Measurements from ENCODE around the gene TRMT44. TPM values are rescaled to one million over a fixed set of nuclear protein-coding genes. Genes with fewer than 3 reads are reported as not detected.

TRMT44 gene
- total RNA-seq, 4 donors from 2014 or later: 30.8 to 60.0 (median 46.1) TPM

DNA sequence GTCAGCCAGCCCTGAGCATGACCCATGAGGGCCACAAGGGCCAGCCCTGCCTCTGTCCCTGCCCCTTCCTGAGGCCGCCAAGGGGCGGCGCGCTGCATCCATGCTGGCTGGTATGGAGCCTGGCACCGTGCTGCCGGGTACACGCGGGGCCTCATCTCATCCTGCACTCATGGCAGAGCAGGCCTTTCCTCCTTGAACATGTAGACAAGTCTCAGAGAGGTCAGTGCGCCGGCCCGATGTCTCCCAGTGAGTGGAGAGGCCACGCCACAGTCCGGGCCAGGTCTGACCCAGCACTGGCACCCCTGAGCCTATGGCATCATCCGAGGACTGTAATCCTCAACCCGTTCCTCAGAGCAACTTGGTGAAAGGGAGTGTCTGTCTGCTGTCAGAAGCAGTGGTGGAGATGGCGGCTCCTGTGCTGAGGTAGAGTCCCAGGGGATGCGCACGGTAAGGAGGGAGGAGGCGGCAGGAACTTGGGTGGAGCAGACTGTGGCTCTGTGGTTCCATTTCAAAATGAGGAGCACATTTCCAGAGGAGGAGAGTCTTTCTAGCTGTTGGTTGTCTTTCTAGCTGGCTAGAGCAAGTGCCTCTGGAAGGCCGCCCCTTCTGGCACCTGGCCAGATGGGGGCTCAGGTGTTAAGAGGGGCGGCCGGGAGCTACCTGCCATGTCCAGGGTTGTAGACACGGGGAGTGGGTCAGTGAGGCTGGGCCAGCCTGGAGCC is 32.8 kb downstream of the TRMT44 start:
- no peaks in the 10 kb centered on the region for H3K27me3 ChIP-seq
- peaks cover 55% of the 10 kb centered on the region for H3K36me3 ChIP-seq
- H3K4me1 ChIP-seq: peaks cover 18% of the 10 kb centered on the region
- TF ChIP-seq POLR2AphosphoS5 (IDR thresholded peaks at IDR 0.05) (no peak), CTCF (IDR thresholded peaks at IDR 0.05) (no peak), EP300 (IDR thresholded peaks at IDR 0.05) (no peak), POLR2A (IDR thresholded peaks at IDR 0.05) (no peak)
- 81% methylated on average over 5 of the region's 23 CpGs for WGBS
- no peak for DNase-seq (ENCODE audit: low spot score in 2 of 2)
- no peaks in the 10 kb centered on the region for H3K9me3 ChIP-seq
- H3K4me3 ChIP-seq: no peak overlapping the region
- no peak overlapping the region for H3K27ac ChIP-seq

GRCh38 chr4:8473920-8474590 is 33.5 kb downstream of the TRMT44 start:
- 86% methylated on average over 9 of the region's 20 CpGs for WGBS
- no peak overlapping the region for H3K4me3 ChIP-seq
- peaks cover 51% of the 10 kb centered on the region for H3K36me3 ChIP-seq

DNA sequence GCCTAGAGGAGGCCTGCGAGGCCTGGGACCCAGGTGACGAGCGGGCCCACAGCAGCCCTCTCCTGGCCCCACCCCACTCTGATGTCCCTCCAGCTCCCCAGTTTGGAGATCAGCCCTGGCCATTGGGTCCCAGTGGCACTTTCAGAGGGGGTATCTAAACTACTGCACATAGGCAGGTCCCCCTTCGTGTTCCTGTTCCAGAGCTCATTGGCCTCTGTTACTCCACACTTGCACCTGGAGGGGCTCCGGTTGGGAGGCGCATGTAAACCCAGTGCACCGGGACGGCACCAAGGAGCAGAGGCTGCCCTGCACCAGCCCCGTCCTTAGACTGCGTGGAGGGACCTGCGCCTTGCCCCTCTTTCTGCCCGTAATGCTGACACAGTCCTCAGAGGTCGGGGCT is 34.3 kb downstream of the TRMT44 start:
- TF ChIP-seq EP300 (IDR thresholded peaks at IDR 0.05): no peak
- no peak for TF ChIP-seq CTCF (IDR thresholded peaks at IDR 0.05)
- TF ChIP-seq POLR2A (IDR thresholded peaks at IDR 0.05): no peak
- TF ChIP-seq POLR2AphosphoS5 (IDR thresholded peaks at IDR 0.05): no peak
- no peaks in the 10 kb centered on the region for H3K9me3 ChIP-seq
- H3K27me3 ChIP-seq: no peaks in the 10 kb centered on the region
- H3K27ac ChIP-seq: no peak overlapping the region
- peaks cover 14% of the 10 kb centered on the region for H3K4me1 ChIP-seq
- peaks cover 43% of the 10 kb centered on the region for H3K36me3 ChIP-seq
- WGBS: 87% methylated on average over 5 of the region's 13 CpGs
- DNase-seq (ENCODE audit: low spot score in 2 of 2): no peak
- H3K4me3 ChIP-seq: no peak overlapping the region

More at GRCh38 chr4:8473920-8474590, 33.5 kb downstream of the TRMT44 start:
- Histone ChIP-seq H3K4me1 (peaks cover 14% of the 10 kb centered on the region), H3K9me3 (no peaks in the 10 kb centered on the region), H3K27ac (no peak overlapping the region), H3K27me3 (no peaks in the 10 kb centered on the region)
- no peak for DNase-seq (ENCODE audit: low spot score in 2 of 2)
- TF ChIP-seq EP300 (IDR thresholded peaks at IDR 0.05): no peak
- no peak for TF ChIP-seq CTCF (IDR thresholded peaks at IDR 0.05)
- no peak for TF ChIP-seq POLR2A (IDR thresholded peaks at IDR 0.05)
- TF ChIP-seq POLR2AphosphoS5 (IDR thresholded peaks at IDR 0.05): no peak

GRCh38 chr4:8475751-8476575 is 35.4 kb downstream of the TRMT44 start:
- 89% methylated on average over 21 of the region's 29 CpGs for WGBS
- H3K36me3 ChIP-seq: peaks cover 34% of the 10 kb centered on the region
- H3K27me3 ChIP-seq: no peaks in the 10 kb centered on the region
- H3K4me3 ChIP-seq: no peak overlapping the region
- peaks cover 14% of the 10 kb centered on the region for H3K4me1 ChIP-seq
- TF ChIP-seq EP300 (IDR thresholded peaks at IDR 0.05): no peak
- no peak for TF ChIP-seq POLR2A (IDR thresholded peaks at IDR 0.05)
- no peak for TF ChIP-seq CTCF (IDR thresholded peaks at IDR 0.05)
- no peak for TF ChIP-seq POLR2AphosphoS5 (IDR thresholded peaks at IDR 0.05)
- no peak for DNase-seq (ENCODE audit: low spot score in 2 of 2)
- no peak overlapping the region for H3K27ac ChIP-seq
- no peaks in the 10 kb centered on the region for H3K9me3 ChIP-seq

All from suprapubic skin (tissue), 4 donors.